ENCODE data around the gene NALCN. TPM values are rescaled to one million over a fixed set of nuclear protein-coding genes. Genes with fewer than 3 reads are reported as not detected.

The NALCN gene
- total and polyA plus RNA-seq, 2 experiments from 2014 or later = 0.33 to 0.57 TPM

GRCh38 chr13:101140936-101141335 is 275.4 kb downstream of the NALCN start:
- Histone ChIP-seq H3K27ac (no peak overlapping the region), H2AFZ (no peak overlapping the region), H3K4me3 (no peak overlapping the region), H3K9me2 (replicated peaks; ENCODE audit: insufficient read depth) (no peaks in the 10 kb centered on the region), H3K4me1 (ENCODE audit: insufficient read depth) (no peaks in the 10 kb centered on the region), H3K36me3 (replicated peaks; ENCODE audit: insufficient read depth, low read depth) (no peaks in the 10 kb centered on the region), H3K27me3 (peaks cover 13% of the 10 kb centered on the region), H3K4me2 (no peak overlapping the region), H4K20me1 (ENCODE audit: insufficient read depth, poor library complexity, severe bottlenecking) (no peaks in the 10 kb centered on the region), H3K79me2 (no peaks in the 10 kb centered on the region), H3K9me3 (ENCODE audit: low read depth) (no peaks in the 10 kb centered on the region)
- 96% methylated on average over 2 of the region's 2 CpGs for WGBS (ENCODE audit: low lambda C conversion rate, missing lambda C conversion rate)
- no peak for DNase-seq (ENCODE audit: low spot score)
- TF ChIP-seq EZH2 (IDR thresholded peaks at IDR 0.05; ENCODE audit: borderline replicate concordance) (no peak), CTCF (IDR thresholded peaks at IDR 0.05; ENCODE audit: poor library complexity) (no peak), EZH2phosphoT487 (IDR thresholded peaks at IDR 0.05; ENCODE audit: low read depth, severe bottlenecking, unreplicated experiment) (no peak)

- Histone ChIP-seq H3K36me3 (replicated peaks; ENCODE audit: insufficient read depth, low read depth) (no peaks in the 10 kb centered on the region), H3K4me2 (no peak overlapping the region), H3K27me3 (peaks cover 9% of the 10 kb centered on the region), H4K20me1 (ENCODE audit: insufficient read depth, poor library complexity, severe bottlenecking) (no peaks in the 10 kb centered on the region), H3K27ac (no peak overlapping the region), H3K4me3 (no peak overlapping the region), H3K79me2 (no peaks in the 10 kb centered on the region), H3K9me3 (ENCODE audit: low read depth) (no peaks in the 10 kb centered on the region), H3K4me1 (ENCODE audit: insufficient read depth) (no peaks in the 10 kb centered on the region), H2AFZ (no peak overlapping the region), H3K9me2 (replicated peaks; ENCODE audit: insufficient read depth) (no peaks in the 10 kb centered on the region)
- DNase-seq (ENCODE audit: low spot score) = no peak
- TF ChIP-seq EZH2 (IDR thresholded peaks at IDR 0.05; ENCODE audit: borderline replicate concordance) (no peak), EZH2phosphoT487 (IDR thresholded peaks at IDR 0.05; ENCODE audit: low read depth, severe bottlenecking, unreplicated experiment) (no peak), CTCF (IDR thresholded peaks at IDR 0.05; ENCODE audit: poor library complexity) (no peak)
- WGBS (ENCODE audit: low lambda C conversion rate, missing lambda C conversion rate) = 91% methylated on average over 9 of the region's 9 CpGs
Observed at GRCh38 chr13:101140087-101140770, 276.1 kb downstream of the NALCN start.

- no peak for TF ChIP-seq EZH2 (IDR thresholded peaks at IDR 0.05; ENCODE audit: borderline replicate concordance)
- no peak for TF ChIP-seq CTCF (IDR thresholded peaks at IDR 0.05; ENCODE audit: poor library complexity)
- TF ChIP-seq EZH2phosphoT487 (IDR thresholded peaks at IDR 0.05; ENCODE audit: low read depth, severe bottlenecking, unreplicated experiment) = no peak
- Histone ChIP-seq H3K79me2 (no peaks in the 10 kb centered on the region), H3K4me1 (ENCODE audit: insufficient read depth) (no peaks in the 10 kb centered on the region)
Observed at GRCh38 chr13:101139081-101139480, 277.2 kb downstream of the NALCN start.

More at GRCh38 chr13:101139081-101139480, 277.2 kb downstream of the NALCN start:
- no peaks in the 10 kb centered on the region for H3K36me3 ChIP-seq (replicated peaks; ENCODE audit: insufficient read depth, low read depth)
- no peak overlapping the region for H2AFZ ChIP-seq
- no peak for DNase-seq (ENCODE audit: low spot score)
- peaks cover 9% of the 10 kb centered on the region for H3K27me3 ChIP-seq
- peak overlapping the region; percentile 35 for H3K4me2 ChIP-seq
- no peaks in the 10 kb centered on the region for H3K9me3 ChIP-seq (ENCODE audit: low read depth)
- H3K27ac ChIP-seq = no peak overlapping the region
- no peaks in the 10 kb centered on the region for H3K9me2 ChIP-seq (replicated peaks; ENCODE audit: insufficient read depth)
- H3K4me3 ChIP-seq = no peak overlapping the region
- H4K20me1 ChIP-seq (ENCODE audit: insufficient read depth, poor library complexity, severe bottlenecking) = no peaks in the 10 kb centered on the region

Data from hepatocyte (in vitro differentiated cells).